ENCODE results near the gene MAP7D2.
A peak's percentile ranks its signal among the peaks of the same experiment; 100 is the strongest.

The MAP7D2 gene

DNA sequence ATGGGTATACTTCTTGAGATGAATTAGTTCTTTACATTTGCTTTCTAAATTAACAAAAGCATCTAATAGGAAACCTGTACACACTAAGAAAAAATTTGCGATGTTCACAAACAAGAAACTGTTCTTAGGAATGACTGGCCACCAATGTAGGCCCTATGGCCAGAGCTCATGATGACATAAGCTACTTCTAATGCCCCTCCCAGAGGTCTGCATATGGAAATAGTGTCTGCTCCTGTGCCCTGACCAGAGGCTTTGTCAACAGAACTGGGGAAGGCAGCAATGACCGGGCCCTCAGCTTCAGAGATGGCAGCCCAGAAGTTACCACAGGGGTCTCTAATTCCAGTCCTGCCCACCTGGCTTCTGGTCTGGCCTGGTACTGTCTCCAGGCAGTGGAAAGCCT is 110.8 kb downstream of the MAP7D2 start:
- DNase-seq = no peak
- H3K4me3 ChIP-seq (ENCODE audit: control insufficient read depth in 1 of 7, extremely low read depth in 1 of 7, insufficient read depth in 4 of 7, low read depth in 2 of 7, low read length in 6 of 7) = no peak overlapping the region
- no peaks in the 10 kb centered on the region for H3K9me3 ChIP-seq (ENCODE audit: control extremely low read depth in 1 of 5, control insufficient read depth in 4 of 5, insufficient read depth in 2 of 5, low read depth in 1 of 5, low read length in 4 of 5)
- ChIA-PET CTCF (interaction anchor here (1.4 kb wide), 1 partner anchor 101 kb away, joined by 3 read pairs; no protein-coding TSS in a partner anchor), POLR2A (no interaction called here)
- 94% methylated on average over 2 of the region's 2 CpGs for WGBS (ENCODE audit: insufficient coverage)
- no peaks in the 10 kb centered on the region for H3K27me3 ChIP-seq (replicated peaks in 2 of 5; ENCODE audit: control insufficient read depth in 4 of 5, insufficient read depth in 5 of 5, low read length in 4 of 5)
- no peak overlapping the region for H3K27ac ChIP-seq (ENCODE audit: insufficient read depth in 1 of 2, low read depth in 1 of 2, low read length in 2 of 2, poor library complexity in 1 of 2, severe bottlenecking in 2 of 2)
- peaks cover 0 to 4% (median 0%) of the 10 kb centered on the region in 4 experiments for H3K4me1 ChIP-seq (ENCODE audit: control extremely low read depth in 1 of 4, control insufficient read depth in 4 of 4, insufficient read depth in 4 of 4, low read length in 3 of 4)
- no peaks in the 10 kb centered on the region for H3K36me3 ChIP-seq (ENCODE audit: control insufficient read depth in 4 of 4, insufficient read depth in 4 of 4, low read length in 3 of 4)

DNA sequence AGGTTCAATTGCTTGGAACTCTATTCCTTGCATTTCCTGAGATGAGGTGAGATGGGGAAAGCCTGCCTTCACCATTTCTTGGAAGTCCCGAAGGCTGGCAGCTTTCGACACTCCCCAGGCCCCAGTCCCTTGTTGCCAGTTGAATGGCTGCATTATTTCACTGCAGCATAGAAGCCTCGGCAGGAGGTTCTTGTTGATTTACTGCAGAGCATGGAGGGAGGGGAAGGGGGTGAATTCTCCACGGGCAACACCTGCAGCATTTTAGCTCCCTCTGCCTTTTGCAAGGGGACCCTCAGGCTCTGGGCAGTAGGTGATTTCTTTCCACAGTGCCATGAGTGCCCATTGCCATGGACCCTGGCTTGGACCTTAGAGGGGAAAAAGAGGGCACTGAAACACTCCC is 115.1 kb downstream of the MAP7D2 start:
- H3K36me3 ChIP-seq (ENCODE audit: control insufficient read depth in 4 of 4, insufficient read depth in 4 of 4, low read length in 3 of 4) = no peaks in the 10 kb centered on the region
- WGBS (ENCODE audit: insufficient coverage) = 72% methylated on average over 4 of the region's 4 CpGs
- DNase-seq = no peak
- H3K27ac ChIP-seq (ENCODE audit: insufficient read depth in 1 of 2, low read depth in 1 of 2, low read length in 2 of 2, poor library complexity in 1 of 2, severe bottlenecking in 2 of 2) = no peak overlapping the region
- H3K4me3 ChIP-seq (ENCODE audit: control insufficient read depth in 1 of 7, extremely low read depth in 1 of 7, insufficient read depth in 4 of 7, low read depth in 2 of 7, low read length in 6 of 7) = no peak overlapping the region
- no peaks in the 10 kb centered on the region for H3K9me3 ChIP-seq (ENCODE audit: control extremely low read depth in 1 of 5, control insufficient read depth in 4 of 5, insufficient read depth in 2 of 5, low read depth in 1 of 5, low read length in 4 of 5)
- POLR2A ChIA-PET = no interaction called here
- no peaks in the 10 kb centered on the region for H3K27me3 ChIP-seq (replicated peaks in 2 of 5; ENCODE audit: control insufficient read depth in 4 of 5, insufficient read depth in 5 of 5, low read length in 4 of 5)
- H3K4me1 ChIP-seq (ENCODE audit: control extremely low read depth in 1 of 4, control insufficient read depth in 4 of 4, insufficient read depth in 4 of 4, low read length in 3 of 4) = no peaks in the 10 kb centered on the region
- CTCF ChIA-PET = interaction anchor here (0.9 to 1.0 kb wide), 2 partner anchors 21 to 65 kb away, joined by 3 read pairs; no protein-coding TSS in a partner anchor

- H3K27ac ChIP-seq (ENCODE audit: insufficient read depth in 1 of 2, low read depth in 1 of 2, low read length in 2 of 2, poor library complexity in 1 of 2, severe bottlenecking in 2 of 2) = peak overlapping the region in 1 of 2 experiments; percentile 34
- WGBS (ENCODE audit: insufficient coverage) = 73% methylated on average over 6 of the region's 6 CpGs
Observed at GRCh38 chrX:19991350-19991718, 125.4 kb downstream of the MAP7D2 start.

GRCh38 chrX:19990556-19991349 is 126.0 kb downstream of the MAP7D2 start, which contains the start of gene BCLAF3:
BCLAF3 (minus strand) TSS chrX:19991061; CDS start chrX:19970264, 20,797 bp downstream.
- peak; percentile 86 to 90 (median 88) for DNase-seq
- POLR2A ChIA-PET = no interaction called here

More at GRCh38 chrX:19991350-19991718, 125.4 kb downstream of the MAP7D2 start:
- Histone ChIP-seq H3K4me1 (ENCODE audit: control extremely low read depth in 1 of 4, control insufficient read depth in 4 of 4, insufficient read depth in 4 of 4, low read length in 3 of 4) (peaks cover 0 to 9% (median 2%) of the 10 kb centered on the region in 4 experiments), H3K4me3 (ENCODE audit: control insufficient read depth in 1 of 7, extremely low read depth in 1 of 7, insufficient read depth in 4 of 7, low read depth in 2 of 7, low read length in 6 of 7) (peak overlapping the region in 5 of 7 experiments; percentile 29 to 72 (median 51)), H3K36me3 (ENCODE audit: control insufficient read depth in 4 of 4, insufficient read depth in 4 of 4, low read length in 3 of 4) (no peaks in the 10 kb centered on the region), H3K27me3 (replicated peaks in 2 of 5; ENCODE audit: control insufficient read depth in 4 of 5, insufficient read depth in 5 of 5, low read length in 4 of 5) (peaks cover 0 to 12% (median 0%) of the 10 kb centered on the region in 5 experiments), H3K9me3 (ENCODE audit: control extremely low read depth in 1 of 5, control insufficient read depth in 4 of 5, insufficient read depth in 2 of 5, low read depth in 1 of 5, low read length in 4 of 5) (no peaks in the 10 kb centered on the region)
- ChIA-PET CTCF (interaction anchor here (0.9 to 1.2 kb wide), 4 partner anchors 26 to 86 kb away, joined by 3 to 4 read pairs (median 3); no protein-coding TSS in a partner anchor), POLR2A (no interaction called here)
- peak in 2 of 3 donors; percentile 10 to 24 for DNase-seq

DNA sequence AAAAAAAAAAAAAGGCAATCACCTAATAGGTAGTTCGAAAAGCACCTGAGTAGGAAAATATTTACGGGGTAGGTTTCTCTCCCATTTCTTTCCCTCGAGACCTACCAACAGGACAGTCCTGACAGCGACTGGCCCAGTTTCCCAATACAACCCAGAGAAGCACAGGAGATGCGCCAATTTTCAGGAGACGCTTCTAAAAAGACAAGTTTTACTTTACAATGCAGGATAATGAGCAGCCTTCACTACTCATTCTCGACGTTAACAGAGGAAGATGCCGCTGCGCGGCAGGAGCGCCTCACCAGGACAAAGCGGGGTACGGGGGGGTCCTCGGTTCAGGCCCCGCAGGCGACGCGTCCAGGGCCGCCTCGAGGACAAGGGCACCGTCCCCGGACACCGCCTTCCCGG is 126.6 kb downstream of the MAP7D2 start:
- Histone ChIP-seq H3K4me3 (ENCODE audit: control insufficient read depth in 1 of 7, extremely low read depth in 1 of 7, insufficient read depth in 4 of 7, low read depth in 2 of 7, low read length in 6 of 7) (peak overlapping the region; percentile 48 to 77 (median 66)), H3K4me1 (ENCODE audit: control extremely low read depth in 1 of 4, control insufficient read depth in 4 of 4, insufficient read depth in 4 of 4, low read length in 3 of 4) (peaks cover 0 to 9% (median 2%) of the 10 kb centered on the region in 4 experiments), H3K27ac (ENCODE audit: insufficient read depth in 1 of 2, low read depth in 1 of 2, low read length in 2 of 2, poor library complexity in 1 of 2, severe bottlenecking in 2 of 2) (no peak overlapping the region), H3K36me3 (ENCODE audit: control insufficient read depth in 4 of 4, insufficient read depth in 4 of 4, low read length in 3 of 4) (no peaks in the 10 kb centered on the region), H3K27me3 (replicated peaks in 2 of 5; ENCODE audit: control insufficient read depth in 4 of 5, insufficient read depth in 5 of 5, low read length in 4 of 5) (peaks cover 0 to 12% (median 0%) of the 10 kb centered on the region in 5 experiments), H3K9me3 (ENCODE audit: control extremely low read depth in 1 of 5, control insufficient read depth in 4 of 5, insufficient read depth in 2 of 5, low read depth in 1 of 5, low read length in 4 of 5) (no peaks in the 10 kb centered on the region)
- ChIA-PET CTCF (interaction anchor here (0.9 to 1.0 kb wide), 2 partner anchors 71 to 84 kb away, joined by 3 to 6 read pairs; no protein-coding TSS in a partner anchor), POLR2A (no interaction called here)
- WGBS (ENCODE audit: insufficient coverage) = 27% methylated on average over 24 of the region's 25 CpGs
- DNase-seq = peak; percentile 8 to 59 (median 47)

More at GRCh38 chrX:19990556-19991349, 126.0 kb downstream of the MAP7D2 start, which contains the start of gene BCLAF3:
- peaks cover 0 to 12% (median 0%) of the 10 kb centered on the region in 5 experiments for H3K27me3 ChIP-seq (replicated peaks in 2 of 5; ENCODE audit: control insufficient read depth in 4 of 5, insufficient read depth in 5 of 5, low read length in 4 of 5)
- peak within 1 kb of the TSS in 1 of 2 experiments; percentile 34 for H3K27ac ChIP-seq (ENCODE audit: insufficient read depth in 1 of 2, low read depth in 1 of 2, low read length in 2 of 2, poor library complexity in 1 of 2, severe bottlenecking in 2 of 2)
- H3K4me3 ChIP-seq (ENCODE audit: control insufficient read depth in 1 of 7, extremely low read depth in 1 of 7, insufficient read depth in 4 of 7, low read depth in 2 of 7, low read length in 6 of 7) = peak within 1 kb of the TSS; percentile 48 to 77 (median 66)
- peaks cover 0 to 9% (median 2%) of the 10 kb centered on the region in 4 experiments for H3K4me1 ChIP-seq (ENCODE audit: control extremely low read depth in 1 of 4, control insufficient read depth in 4 of 4, insufficient read depth in 4 of 4, low read length in 3 of 4)
- no peaks in the 10 kb centered on the region for H3K9me3 ChIP-seq (ENCODE audit: control extremely low read depth in 1 of 5, control insufficient read depth in 4 of 5, insufficient read depth in 2 of 5, low read depth in 1 of 5, low read length in 4 of 5)
- 32% methylated on average over 58 of the region's 103 CpGs for WGBS (ENCODE audit: insufficient coverage)
- CTCF ChIA-PET = interaction anchor here (0.9 to 1.2 kb wide), 6 partner anchors 26 to 86 kb away, joined by 3 to 6 read pairs (median 3); no protein-coding TSS in a partner anchor
- no peaks in the 10 kb centered on the region for H3K36me3 ChIP-seq (ENCODE audit: control insufficient read depth in 4 of 4, insufficient read depth in 4 of 4, low read length in 3 of 4)

DNA sequence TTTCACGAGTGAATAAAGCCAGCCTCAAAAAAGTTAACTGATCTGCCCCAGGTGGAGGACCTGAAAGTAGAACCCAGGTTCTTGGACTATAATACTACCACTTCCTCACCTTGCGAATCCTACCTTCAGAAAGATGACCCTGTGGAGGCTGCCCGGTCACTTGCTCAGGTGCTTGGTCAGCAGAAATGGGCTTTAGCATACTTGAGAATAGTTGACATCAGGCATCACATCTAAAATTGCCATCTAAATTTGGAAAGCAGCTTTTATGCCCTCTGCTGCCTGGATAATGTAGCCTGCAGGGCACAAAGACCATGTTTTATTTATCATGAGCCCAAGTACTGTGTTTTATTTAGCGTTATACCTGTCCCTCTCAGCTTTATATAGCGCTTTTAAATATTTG is 128.9 kb downstream of the MAP7D2 start:
- Histone ChIP-seq H3K9me3 (ENCODE audit: control extremely low read depth in 1 of 5, control insufficient read depth in 4 of 5, insufficient read depth in 2 of 5, low read depth in 1 of 5, low read length in 4 of 5) (no peaks in the 10 kb centered on the region), H3K27ac (ENCODE audit: insufficient read depth in 1 of 2, low read depth in 1 of 2, low read length in 2 of 2, poor library complexity in 1 of 2, severe bottlenecking in 2 of 2) (no peak overlapping the region), H3K36me3 (ENCODE audit: control insufficient read depth in 4 of 4, insufficient read depth in 4 of 4, low read length in 3 of 4) (no peaks in the 10 kb centered on the region), H3K4me3 (ENCODE audit: control insufficient read depth in 1 of 7, extremely low read depth in 1 of 7, insufficient read depth in 4 of 7, low read depth in 2 of 7, low read length in 6 of 7) (no peak overlapping the region), H3K27me3 (replicated peaks in 2 of 5; ENCODE audit: control insufficient read depth in 4 of 5, insufficient read depth in 5 of 5, low read length in 4 of 5) (peaks cover 0 to 12% (median 0%) of the 10 kb centered on the region in 5 experiments), H3K4me1 (ENCODE audit: control extremely low read depth in 1 of 4, control insufficient read depth in 4 of 4, insufficient read depth in 4 of 4, low read length in 3 of 4) (peaks cover 0 to 9% (median 2%) of the 10 kb centered on the region in 4 experiments)
- WGBS (ENCODE audit: insufficient coverage) = 93% methylated on average over 3 of the region's 5 CpGs
- ChIA-PET POLR2A (no interaction called here), CTCF (interaction anchor here (1.3 to 1.4 kb wide), 2 partner anchors 78 to 83 kb away, joined by 3 to 4 read pairs; no protein-coding TSS in a partner anchor)
- DNase-seq = no peak
